Measurements from ENCODE around the gene TTC7B.

Gene TTC7B

DNA sequence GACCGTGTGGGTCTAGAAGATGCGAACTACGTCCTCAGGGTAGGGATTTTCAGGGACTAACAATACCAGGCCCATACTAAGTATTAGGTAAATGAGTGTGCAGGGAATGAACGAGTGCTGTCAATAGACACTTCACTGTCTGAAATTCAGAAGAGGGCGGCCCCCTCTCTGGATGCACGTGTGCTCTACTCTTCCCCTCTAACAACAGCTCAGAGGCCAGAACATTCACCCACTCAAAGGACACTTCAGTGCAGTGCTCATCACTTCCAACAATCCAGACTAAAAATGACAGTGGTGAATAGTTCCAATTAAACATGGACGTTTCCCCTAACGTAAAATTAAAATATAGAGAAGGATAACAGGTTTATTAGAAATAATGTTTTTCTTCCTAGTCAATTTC lies 219.5 kb downstream of the TTC7B start:
- TF ChIP-seq, protein P1, sequence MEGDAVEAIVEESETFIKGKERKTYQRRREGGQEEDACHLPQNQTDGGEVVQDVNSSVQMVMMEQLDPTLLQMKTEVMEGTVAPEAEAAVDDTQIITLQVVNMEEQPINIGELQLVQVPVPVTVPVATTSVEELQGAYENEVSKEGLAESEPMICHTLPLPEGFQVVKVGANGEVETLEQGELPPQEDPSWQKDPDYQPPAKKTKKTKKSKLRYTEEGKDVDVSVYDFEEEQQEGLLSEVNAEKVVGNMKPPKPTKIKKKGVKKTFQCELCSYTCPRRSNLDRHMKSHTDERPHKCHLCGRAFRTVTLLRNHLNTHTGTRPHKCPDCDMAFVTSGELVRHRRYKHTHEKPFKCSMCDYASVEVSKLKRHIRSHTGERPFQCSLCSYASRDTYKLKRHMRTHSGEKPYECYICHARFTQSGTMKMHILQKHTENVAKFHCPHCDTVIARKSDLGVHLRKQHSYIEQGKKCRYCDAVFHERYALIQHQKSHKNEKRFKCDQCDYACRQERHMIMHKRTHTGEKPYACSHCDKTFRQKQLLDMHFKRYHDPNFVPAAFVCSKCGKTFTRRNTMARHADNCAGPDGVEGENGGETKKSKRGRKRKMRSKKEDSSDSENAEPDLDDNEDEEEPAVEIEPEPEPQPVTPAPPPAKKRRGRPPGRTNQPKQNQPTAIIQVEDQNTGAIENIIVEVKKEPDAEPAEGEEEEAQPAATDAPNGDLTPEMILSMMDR (conservative IDR thresholded peaks at IDR 0.05; ENCODE audit: low read depth), result no peak
- no peak for DNase-seq (ENCODE audit: low spot score)
- ChIA-PET POLR2A (ENCODE audit: low non-redundant PET) (no interaction called here), CTCF (no interaction called here)
- no peak overlapping the region for H3K27ac ChIP-seq

DNA sequence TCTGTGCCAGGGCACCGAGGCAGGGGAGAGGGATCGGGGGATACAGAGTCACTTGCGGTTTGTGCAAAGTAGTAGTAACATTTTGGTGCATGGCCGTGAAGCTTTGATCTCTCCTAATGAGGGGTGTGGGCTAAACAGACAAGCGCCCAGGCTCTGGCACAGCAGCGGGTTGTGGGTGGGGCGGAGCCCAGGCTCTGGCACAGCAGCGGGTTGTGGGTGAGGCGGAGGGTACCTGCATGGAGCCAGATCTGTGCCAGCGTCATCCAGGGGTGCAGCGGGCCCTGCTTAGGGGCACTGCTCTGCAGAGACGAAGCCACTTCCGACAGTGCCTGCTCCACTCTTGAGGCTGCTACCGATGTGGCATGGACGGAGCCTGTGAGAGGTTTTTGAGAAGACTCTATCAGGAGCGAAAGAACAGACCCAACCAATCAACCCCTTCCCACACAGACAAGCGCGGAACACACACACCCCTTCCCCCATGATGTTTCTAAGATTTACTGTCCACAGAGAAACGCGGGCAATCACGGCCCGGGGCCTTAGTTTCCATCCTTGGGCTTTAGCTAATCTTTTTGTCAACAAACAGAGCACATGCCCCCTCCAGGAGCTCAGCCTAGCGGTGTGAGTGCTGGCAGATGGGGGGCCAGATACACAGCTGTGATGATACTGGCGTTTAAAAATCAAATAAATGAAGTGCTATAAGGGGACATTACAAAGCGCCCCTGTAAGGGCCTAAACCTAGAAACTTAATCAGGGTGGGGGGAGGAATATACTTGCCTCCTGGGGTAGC lies 222.8 kb downstream of the TTC7B start:
- H3K27ac ChIP-seq, result no peak overlapping the region

DNA sequence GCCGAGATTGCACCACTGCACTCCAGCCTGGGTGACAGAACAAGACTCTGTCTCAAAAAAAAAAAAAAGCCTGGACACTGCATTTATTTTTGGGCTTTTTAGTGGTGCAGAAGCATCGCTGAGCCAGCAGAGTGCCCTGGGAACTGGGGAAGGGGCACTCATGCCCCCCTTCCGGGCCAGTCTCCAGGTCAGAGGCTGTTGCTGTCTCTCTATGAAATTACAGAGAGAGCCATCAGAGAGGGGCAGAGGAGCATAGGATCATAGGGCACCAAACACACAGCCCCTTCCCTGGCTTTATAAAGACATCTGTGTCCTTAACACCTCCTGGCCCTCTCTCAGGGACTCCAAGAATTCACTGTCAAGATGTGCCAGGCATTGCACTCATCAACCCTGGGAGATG lies 223.6 kb downstream of the TTC7B start:
- DNase-seq (ENCODE audit: low spot score), result no peak
- H3K27ac ChIP-seq, result no peak overlapping the region
- TF ChIP-seq, protein P1 (conservative IDR thresholded peaks at IDR 0.05; ENCODE audit: low read depth), result no peak
- CTCF ChIA-PET, result no interaction called here
- POLR2A ChIA-PET (ENCODE audit: low non-redundant PET), result no interaction called here

More for the DNA sequence above, 222.8 kb downstream of the TTC7B start:
- ChIA-PET CTCF (no interaction called here), POLR2A (ENCODE audit: low non-redundant PET) (no interaction called here)
- TF ChIP-seq, protein P1 (conservative IDR thresholded peaks at IDR 0.05; ENCODE audit: low read depth), result no peak
- no peak for DNase-seq (ENCODE audit: low spot score)

DNA sequence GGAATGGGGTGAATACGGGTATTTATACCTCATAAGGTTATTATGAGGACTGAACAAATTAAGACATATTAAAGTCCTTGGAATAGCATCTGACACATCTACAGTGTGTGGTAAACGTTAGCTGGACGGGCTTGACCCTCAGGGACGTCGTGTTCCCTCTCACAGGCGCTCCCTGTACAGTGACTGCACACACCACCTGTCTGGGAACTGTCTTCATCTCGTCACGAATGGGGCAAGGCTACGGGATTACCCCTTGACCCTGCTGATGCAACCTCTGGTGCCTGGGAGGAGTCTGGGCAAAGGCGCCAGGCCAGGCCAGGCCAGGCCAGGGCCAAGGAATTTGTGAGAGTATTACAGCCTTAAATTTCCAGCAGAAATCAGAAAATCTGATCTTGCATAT lies 228.3 kb downstream of the TTC7B start:
- TF ChIP-seq, protein P1 (conservative IDR thresholded peaks at IDR 0.05; ENCODE audit: low read depth), result no peak
- DNase-seq (ENCODE audit: low spot score), result no peak
- CTCF ChIA-PET, result no interaction called here
- H3K27ac ChIP-seq, result no peak overlapping the region
- POLR2A ChIA-PET (ENCODE audit: low non-redundant PET), result no interaction called here

DNA sequence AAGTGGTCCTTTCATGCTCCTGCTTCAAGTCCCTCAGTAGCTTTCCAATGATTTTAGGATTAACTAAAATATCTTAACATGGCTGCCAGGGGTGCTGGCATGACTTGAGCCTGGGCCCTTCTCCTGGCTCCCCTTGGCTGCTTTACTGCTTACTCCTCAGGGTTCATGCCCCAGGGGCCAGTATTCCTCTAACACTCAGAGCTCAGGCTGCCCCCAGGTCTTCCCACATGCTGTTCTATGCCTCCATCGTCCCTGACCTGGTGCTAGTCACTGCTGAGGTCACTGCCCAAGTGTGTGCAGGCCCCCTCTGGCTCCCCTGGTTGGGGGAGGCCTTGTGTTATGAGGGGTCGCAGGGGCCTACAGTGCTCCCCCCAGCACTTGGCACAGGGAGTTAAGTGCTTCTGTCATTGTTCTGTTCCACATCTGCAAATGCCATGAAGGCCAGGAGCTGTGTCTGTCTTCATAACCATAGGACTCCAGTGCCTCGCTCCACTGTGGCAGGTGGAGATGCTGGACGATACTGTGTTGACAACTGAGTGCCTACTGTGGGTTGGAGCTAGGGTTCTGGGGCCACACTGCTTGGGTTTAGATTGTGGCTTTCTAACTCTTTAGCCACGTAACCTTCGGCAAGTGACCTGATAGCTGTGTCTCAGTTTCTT lies 228.8 kb downstream of the TTC7B start:
- TF ChIP-seq, protein P1 (conservative IDR thresholded peaks at IDR 0.05; ENCODE audit: low read depth), result no peak
- ChIA-PET CTCF (interaction anchor here (0.6 kb wide), 1 partner anchor 195 kb away, joined by 6 read pairs; no protein-coding TSS in a partner anchor), POLR2A (ENCODE audit: low non-redundant PET) (no interaction called here)
- H3K27ac ChIP-seq, result no peak overlapping the region
- DNase-seq (ENCODE audit: low spot score), result no peak

DNA sequence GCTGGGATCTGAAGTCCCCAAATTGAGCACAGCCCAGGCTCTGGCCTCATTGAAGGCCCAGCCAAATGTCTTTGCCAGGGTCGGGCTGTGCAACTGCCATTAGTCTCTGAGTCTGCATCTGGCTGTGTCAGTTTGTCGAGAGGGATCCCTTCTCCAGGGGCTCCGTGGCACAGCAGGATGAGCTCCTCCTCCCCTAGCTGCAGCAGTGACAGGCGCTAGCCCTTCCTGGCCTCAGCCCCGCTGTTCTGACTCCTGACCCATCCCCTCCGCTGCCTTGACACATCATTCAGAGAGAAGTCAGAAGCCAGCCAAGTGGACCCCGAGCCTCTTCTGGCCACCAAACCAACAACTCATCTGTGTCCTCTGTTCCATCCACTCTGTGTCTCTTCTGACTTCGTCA lies 231.1 kb downstream of the TTC7B start:
- CTCF ChIA-PET, result no interaction called here
- POLR2A ChIA-PET (ENCODE audit: low non-redundant PET), result no interaction called here
- TF ChIP-seq, protein P1 (conservative IDR thresholded peaks at IDR 0.05; ENCODE audit: low read depth), result no peak
- no peak for DNase-seq (ENCODE audit: low spot score)
- H3K27ac ChIP-seq, result no peak overlapping the region

All from RWPE1 (cell line).